ENCODE results near the gene RPS5. TPM values are rescaled to one million over a fixed set of nuclear protein-coding genes. Genes with fewer than 3 reads are reported as not detected.

The RPS5 gene
- 1,770 to 2,546 TPM (median 2,356 TPM) in 5 replicates for total RNA-seq (2022; extraction: Qiagen RNA extraction; ENCODE audit: low read depth)

GRCh38 chr19:58386576-58387337, at the start of gene RPS5:
Gene RPS5, plus strand, starts transcription at chr19:58387269. Its CDS starts 869 bp downstream, at chr19:58388138.

GRCh38 chr19:58352760-58353671, 34.1 kb upstream of the RPS5 start, which contains the start of gene A1BG:
Gene A1BG, minus strand, starts transcription at chr19:58353492. Its CDS starts 55 bp downstream, at chr19:58353437.

GRCh38 chr19:58362272-58362994, 24.6 kb upstream of the RPS5 start, which contains the start of gene ZNF497:
Gene ZNF497, minus strand, starts transcription at chr19:58362751. Its CDS starts 5,116 bp downstream, at chr19:58357635.

GRCh38 chr19:58380662-58381459, 6.2 kb upstream of the RPS5 start, which contains the start of gene ZNF837:
Gene ZNF837, minus strand, starts transcription at chr19:58381030. Its CDS starts 11,698 bp downstream, at chr19:58369332.

GRCh38 chr19:58395220-58395978, 8.3 kb downstream of the RPS5 start, which contains the start of gene RNF225:
Gene RNF225, plus strand, starts transcription at chr19:58395656. Its CDS starts 434 bp downstream, at chr19:58396090.

GRCh38 chr19:58408152-58409009, 21.3 kb downstream of the RPS5 start, which contains the start of gene ZNF584:
Gene ZNF584, plus strand, starts transcription at chr19:58408649. Its CDS starts 499 bp downstream, at chr19:58409148.

GRCh38 chr19:58439576-58440554, 52.8 kb downstream of the RPS5 start, which contains the start of gene ZNF132:
Gene ZNF132, minus strand, starts transcription at chr19:58440153. Its CDS starts 332 bp downstream, at chr19:58439821.

Other genes with a start within 250 kb of the RPS5 start
- 2.4 to 3.7 TPM (median 3.3 TPM) in 5 replicates for gene ZNF329, start 236.5 kb upstream of the RPS5 start, total RNA-seq (2022; extraction: Qiagen RNA extraction; ENCODE audit: low read depth)
- gene ZNF274, start 204.2 kb upstream of the RPS5 start, total RNA-seq (2022; extraction: Qiagen RNA extraction; ENCODE audit: low read depth) = 9.9 to 15.3 TPM (median 13.7 TPM) in 5 replicates
- 12.0 to 21.7 TPM (median 20.2 TPM) in 5 replicates for gene ZNF544, start 158.4 kb upstream of the RPS5 start, total RNA-seq (2022; extraction: Qiagen RNA extraction; ENCODE audit: low read depth)
- 0.93 to 1.4 TPM (median 1.1 TPM) in 5 replicates for gene ZNF8, start 108.3 kb upstream of the RPS5 start, total RNA-seq (2022; extraction: Qiagen RNA extraction; ENCODE audit: low read depth)
- 89.5 to 122 TPM (median 98.9 TPM) in 5 replicates for gene ERVK3-1, start 81.9 kb upstream of the RPS5 start, total RNA-seq (2022; extraction: Qiagen RNA extraction; ENCODE audit: low read depth)
- 1.7 to 3.3 TPM (median 2.7 TPM) in 5 replicates for gene ZSCAN22, start 60.3 kb upstream of the RPS5 start, total RNA-seq (2022; extraction: Qiagen RNA extraction; ENCODE audit: low read depth)
- 7.2 to 12.3 TPM (median 10.0 TPM) in 5 replicates for gene A1BG, start 33.8 kb upstream of the RPS5 start, total RNA-seq (2022; extraction: Qiagen RNA extraction; ENCODE audit: low read depth)
- gene ZNF497, start 24.5 kb upstream of the RPS5 start, total RNA-seq (2022; extraction: Qiagen RNA extraction; ENCODE audit: low read depth) = 0.60 to 1.8 TPM (median 1.5 TPM) in 5 replicates
- 0.74 to 1.7 TPM (median 1.4 TPM) in 5 replicates for gene ZNF837, start 6.2 kb upstream of the RPS5 start, total RNA-seq (2022; extraction: Qiagen RNA extraction; ENCODE audit: low read depth)
- not detected in 5 replicates for gene RNF225, start 8.4 kb downstream of the RPS5 start, total RNA-seq (2022; extraction: Qiagen RNA extraction; ENCODE audit: low read depth)
- gene ZNF584, start 21.4 kb downstream of the RPS5 start, total RNA-seq (2022; extraction: Qiagen RNA extraction; ENCODE audit: low read depth) = 17.6 to 20.4 TPM (median 18.2 TPM) in 5 replicates
- 0.07 to 0.09 TPM (median 0.09 TPM) in 3 of 5 replicates, not detected in the others for gene ZNF132, start 52.9 kb downstream of the RPS5 start, total RNA-seq (2022; extraction: Qiagen RNA extraction; ENCODE audit: low read depth)
- gene ZNF324B, start 64.4 kb downstream of the RPS5 start, total RNA-seq (2022; extraction: Qiagen RNA extraction; ENCODE audit: low read depth) = 5.7 to 7.9 TPM (median 7.0 TPM) in 5 replicates
- 7.2 to 11.7 TPM (median 8.9 TPM) in 5 replicates for gene ZNF324, start 79.8 kb downstream of the RPS5 start, total RNA-seq (2022; extraction: Qiagen RNA extraction; ENCODE audit: low read depth)
- gene ZNF446, start 89.1 kb downstream of the RPS5 start, total RNA-seq (2022; extraction: Qiagen RNA extraction; ENCODE audit: low read depth) = 10.7 to 15.1 TPM (median 12.0 TPM) in 5 replicates
- 18.4 to 32.9 TPM (median 29.4 TPM) in 5 replicates for gene SLC27A5, start 124.7 kb downstream of the RPS5 start, total RNA-seq (2022; extraction: Qiagen RNA extraction; ENCODE audit: low read depth)
- gene ZBTB45, start 132.5 kb downstream of the RPS5 start, total RNA-seq (2022; extraction: Qiagen RNA extraction; ENCODE audit: low read depth) = 8.3 to 24.0 TPM (median 20.1 TPM) in 5 replicates
- 606 to 732 TPM (median 664 TPM) in 5 replicates for gene TRIM28, start 156.8 kb downstream of the RPS5 start, total RNA-seq (2022; extraction: Qiagen RNA extraction; ENCODE audit: low read depth)
- 180 to 230 TPM (median 198 TPM) in 5 replicates for gene CHMP2A, start 167.8 kb downstream of the RPS5 start, total RNA-seq (2022; extraction: Qiagen RNA extraction; ENCODE audit: low read depth)
- gene UBE2M, start 171.3 kb downstream of the RPS5 start, total RNA-seq (2022; extraction: Qiagen RNA extraction; ENCODE audit: low read depth) = 134 to 148 TPM (median 138 TPM) in 5 replicates
- 7.0 to 19.9 TPM (median 16.5 TPM) in 5 replicates for gene MZF1, start 186.1 kb downstream of the RPS5 start, total RNA-seq (2022; extraction: Qiagen RNA extraction; ENCODE audit: low read depth)